SK-N-DZ (cell line): ENCODE results near the gene SUN2. TPM values are rescaled to one million over a fixed set of nuclear protein-coding genes. Genes with fewer than 3 reads are reported as not detected.
"Not testable (repeated sequence)": the region's sequence is repeated elsewhere in the genome, so short reads cannot be mapped to it uniquely, and the experiment has no call there.

Experiments
- DNase-seq: peaks from one replicate; pipeline ENCODE4 v3.0.0-alpha.2; 2015; ENCODE audit warnings: low spot score
- polyA plus RNA-seq, 2 experiments: library from polyadenylated mRNA; depleted of rRNA; stranded (reverse); fragments of >200 nt; gene quantifications; 2 replicates each; pipeline ENCODE4 v1.2.3, GENCODE V29; 2014

SUN2 gene
- polyA plus RNA-seq (2014; cell fraction: cytosol; rRNA removed): 79.1 and 95.6 TPM in 2 replicates
- 163 and 164 TPM in 2 replicates for polyA plus RNA-seq (2014; cell fraction: nucleus; rRNA removed)

- DNase-seq: peak; percentile 84
Measured at GRCh38 chr22:38755911-38756532, at the start of gene SUN2. Gene SUN2, minus strand, starts transcription at chr22:38755998. Its CDS starts 3,370 bp downstream, at chr22:38752628.

- not testable (repeated sequence) for DNase-seq
Measured at GRCh38 chr22:38805041-38805593, 49.3 kb upstream of the SUN2 start.

- DNase-seq: no peak
Measured at GRCh38 chr22:38802671-38803121, 46.9 kb upstream of the SUN2 start.

- DNase-seq: no peak
Measured at GRCh38 chr22:38799265-38800002, 43.6 kb upstream of the SUN2 start.

- DNase-seq: no peak
Measured at GRCh38 chr22:38798496-38798895, 42.7 kb upstream of the SUN2 start.

- no peak for DNase-seq
Measured at GRCh38 chr22:38796262-38796957, 40.6 kb upstream of the SUN2 start.

- no peak for DNase-seq
Measured at GRCh38 chr22:38795569-38795968, 39.8 kb upstream of the SUN2 start.

GRCh38 chr22:38793721-38794466 is 38.1 kb upstream of the SUN2 start, which contains the start of gene DNAL4:
Gene DNAL4, minus strand, starts transcription at chr22:38794143. Its CDS starts 11,412 bp downstream, at chr22:38782731.
- DNase-seq: peak; percentile 98

GRCh38 chr22:38793317-38793716 is 37.5 kb upstream of the SUN2 start:
- no peak for DNase-seq

- no peak for DNase-seq
Measured at GRCh38 chr22:38792833-38793232, 37.0 kb upstream of the SUN2 start.

GRCh38 chr22:38789606-38790005 is 33.8 kb upstream of the SUN2 start:
- DNase-seq: no peak

GRCh38 chr22:38788846-38789245 is 33.0 kb upstream of the SUN2 start:
- no peak for DNase-seq

- DNase-seq: no peak
Measured at GRCh38 chr22:38788021-38788816, 32.4 kb upstream of the SUN2 start.

- no peak for DNase-seq
Measured at GRCh38 chr22:38786631-38787030, 30.8 kb upstream of the SUN2 start.

GRCh38 chr22:38784856-38785255 is 29.1 kb upstream of the SUN2 start:
- no peak for DNase-seq

GRCh38 chr22:38784035-38784434 is 28.2 kb upstream of the SUN2 start:
- DNase-seq: no peak

GRCh38 chr22:38783095-38783615 is 27.4 kb upstream of the SUN2 start:
- DNase-seq: no peak

- DNase-seq: peak; percentile 75
Measured at GRCh38 chr22:38782402-38783094, 26.8 kb upstream of the SUN2 start.

- no peak for DNase-seq
Measured at GRCh38 chr22:38781033-38781432, 25.2 kb upstream of the SUN2 start.
